Measurements from ENCODE around the gene EMSY. TPM values are rescaled to one million over a fixed set of nuclear protein-coding genes. Genes with fewer than 3 reads are reported as not detected.

Gene EMSY
- total and polyA plus RNA-seq, 2 of the 13 experiments (the other 11 are each of a cell fraction or from before 2014, with no cell fraction given) = 11.6 to 18.5 TPM

GRCh38 chr11:76444384-76445120, at the start of gene EMSY (continued):
- TF ChIP-seq ETV5 (CRISPR knock-in tag; IDR thresholded peaks at IDR 0.05; ENCODE audit: borderline replicate concordance) = 0 out of 2 replicates have a peak, but pooled peaks have one; percentile 15
- no peak for TF ChIP-seq NFIB (CRISPR knock-in tag; IDR thresholded peaks at IDR 0.05; ENCODE audit: borderline replicate concordance)
- no peak for TF ChIP-seq HDAC6 (IDR thresholded peaks at IDR 0.05; ENCODE audit: low read depth, low read length)
- TF ChIP-seq, protein P1, sequence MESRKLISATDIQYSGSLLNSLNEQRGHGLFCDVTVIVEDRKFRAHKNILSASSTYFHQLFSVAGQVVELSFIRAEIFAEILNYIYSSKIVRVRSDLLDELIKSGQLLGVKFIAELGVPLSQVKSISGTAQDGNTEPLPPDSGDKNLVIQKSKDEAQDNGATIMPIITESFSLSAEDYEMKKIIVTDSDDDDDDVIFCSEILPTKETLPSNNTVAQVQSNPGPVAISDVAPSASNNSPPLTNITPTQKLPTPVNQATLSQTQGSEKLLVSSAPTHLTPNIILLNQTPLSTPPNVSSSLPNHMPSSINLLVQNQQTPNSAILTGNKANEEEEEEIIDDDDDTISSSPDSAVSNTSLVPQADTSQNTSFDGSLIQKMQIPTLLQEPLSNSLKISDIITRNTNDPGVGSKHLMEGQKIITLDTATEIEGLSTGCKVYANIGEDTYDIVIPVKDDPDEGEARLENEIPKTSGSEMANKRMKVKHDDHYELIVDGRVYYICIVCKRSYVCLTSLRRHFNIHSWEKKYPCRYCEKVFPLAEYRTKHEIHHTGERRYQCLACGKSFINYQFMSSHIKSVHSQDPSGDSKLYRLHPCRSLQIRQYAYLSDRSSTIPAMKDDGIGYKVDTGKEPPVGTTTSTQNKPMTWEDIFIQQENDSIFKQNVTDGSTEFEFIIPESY (CRISPR knock-in tag; IDR thresholded peaks at IDR 0.05) = no peak; the same call in 1 of the 2 replicates

DNA sequence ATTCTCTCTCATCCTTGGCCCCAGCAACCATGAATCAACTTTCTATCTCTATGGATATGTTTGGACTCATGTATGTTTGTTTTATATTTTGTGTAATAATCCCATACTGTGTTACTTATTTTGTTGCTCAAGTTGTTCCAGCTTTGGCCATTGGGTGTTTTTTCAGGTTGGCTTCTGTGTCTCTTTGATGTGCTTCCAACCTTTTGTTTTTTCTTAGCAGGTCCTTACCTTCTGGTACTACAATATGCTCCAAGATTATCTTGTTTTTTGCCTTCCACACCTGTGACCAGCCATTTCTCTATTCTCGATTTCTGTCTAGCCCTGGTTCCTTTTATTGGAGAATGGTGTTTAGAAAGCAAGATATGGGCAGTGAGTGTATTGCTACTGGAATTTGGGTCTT, 49.5 kb upstream of the EMSY start:
- Histone ChIP-seq H3K9ac (ENCODE audit: insufficient read depth, low read depth, low read length) (no peak overlapping the region), H3K79me2 (ENCODE audit: insufficient read depth, low read length) (no peaks in the 10 kb centered on the region), H3K27ac (ENCODE audit: extremely low read length, insufficient read depth, low read length) (no peak overlapping the region), H2AFZ (ENCODE audit: low read length) (no peak overlapping the region), H3K36me3 (replicated peaks in 1 of 2; ENCODE audit: control insufficient read depth in 1 of 2, insufficient read depth in 2 of 2, low read length in 2 of 2) (no peaks in the 10 kb centered on the region), H4K20me1 (ENCODE audit: insufficient read depth, low read length) (no peaks in the 10 kb centered on the region), H3K4me3 (replicated peaks in 1 of 3; ENCODE audit: insufficient read depth in 1 of 3, low read depth in 2 of 3, low read length in 3 of 3) (no peak overlapping the region), H3K9me3 (ENCODE audit: low read length) (no peaks in the 10 kb centered on the region), H3K27me3 (ENCODE audit: control insufficient read depth in 1 of 2, insufficient read depth in 2 of 2, low read length in 2 of 2) (no peaks in the 10 kb centered on the region), H3K4me1 (ENCODE audit: insufficient read depth, low read length) (peaks cover 20% of the 10 kb centered on the region), H3K4me2 (ENCODE audit: low read depth, low read length) (no peak overlapping the region)
- ChIA-PET POLR2A (no interaction called here), CTCF (ENCODE audit: low intra/inter-chr PET ratio, low total read pairs) (no interaction called here)
- in situ Hi-C loops (cut with HindIII; ENCODE audit: extremely low pct_ligation_motif_present, low pct_unique_long_range_greater_than_20kb) (no loop called here), intact Hi-C loops (cut with micrococcal nuclease; ENCODE audit: unreplicated experiment) (no loop called here)
- BruUV-seq (replicated peaks) = no TSS peak
- ATAC-seq (no peak), FAIRE-seq (no peak), DNase-seq (ENCODE audit: low spot score) (no peak)
- 85% methylated on average over 1 of the region's 1 CpG for WGBS (ENCODE audit: low lambda C conversion rate)
- TF ChIP-seq IKZF1 (IDR thresholded peaks at IDR 0.05) = no peak
- TF ChIP-seq JUNB (CRISPR knock-in tag; IDR thresholded peaks at IDR 0.05; ENCODE audit: borderline replicate concordance) = no peak
- no peak for TF ChIP-seq ZNF407 (CRISPR knock-in tag; IDR thresholded peaks at IDR 0.05; ENCODE audit: not compliant biosample characterization)
- TF ChIP-seq ZNF224 (CRISPR knock-in tag; IDR thresholded peaks at IDR 0.05) = no peak
- no peak for TF ChIP-seq DNMT3B (CRISPR knock-in tag; conservative IDR thresholded peaks at IDR 0.05)
- TF ChIP-seq ZSCAN30 (CRISPR knock-in tag; IDR thresholded peaks at IDR 0.05) = no peak
- TF ChIP-seq GPN1 (CRISPR knock-in tag; IDR thresholded peaks at IDR 0.05; ENCODE audit: borderline replicate concordance) = no peak
- TF ChIP-seq ATAD3A (CRISPR knock-in tag; IDR thresholded peaks at IDR 0.05) = no peak
- TF ChIP-seq ZBTB21 (CRISPR knock-in tag; IDR thresholded peaks at IDR 0.05) = no peak
- TF ChIP-seq SRY (CRISPR knock-in tag; IDR thresholded peaks at IDR 0.05) = no peak
